Measurements from ENCODE around the gene NDUFA9.
A peak's percentile ranks its signal among the peaks of the same experiment; 100 is the strongest.

The NDUFA9 gene

DNA sequence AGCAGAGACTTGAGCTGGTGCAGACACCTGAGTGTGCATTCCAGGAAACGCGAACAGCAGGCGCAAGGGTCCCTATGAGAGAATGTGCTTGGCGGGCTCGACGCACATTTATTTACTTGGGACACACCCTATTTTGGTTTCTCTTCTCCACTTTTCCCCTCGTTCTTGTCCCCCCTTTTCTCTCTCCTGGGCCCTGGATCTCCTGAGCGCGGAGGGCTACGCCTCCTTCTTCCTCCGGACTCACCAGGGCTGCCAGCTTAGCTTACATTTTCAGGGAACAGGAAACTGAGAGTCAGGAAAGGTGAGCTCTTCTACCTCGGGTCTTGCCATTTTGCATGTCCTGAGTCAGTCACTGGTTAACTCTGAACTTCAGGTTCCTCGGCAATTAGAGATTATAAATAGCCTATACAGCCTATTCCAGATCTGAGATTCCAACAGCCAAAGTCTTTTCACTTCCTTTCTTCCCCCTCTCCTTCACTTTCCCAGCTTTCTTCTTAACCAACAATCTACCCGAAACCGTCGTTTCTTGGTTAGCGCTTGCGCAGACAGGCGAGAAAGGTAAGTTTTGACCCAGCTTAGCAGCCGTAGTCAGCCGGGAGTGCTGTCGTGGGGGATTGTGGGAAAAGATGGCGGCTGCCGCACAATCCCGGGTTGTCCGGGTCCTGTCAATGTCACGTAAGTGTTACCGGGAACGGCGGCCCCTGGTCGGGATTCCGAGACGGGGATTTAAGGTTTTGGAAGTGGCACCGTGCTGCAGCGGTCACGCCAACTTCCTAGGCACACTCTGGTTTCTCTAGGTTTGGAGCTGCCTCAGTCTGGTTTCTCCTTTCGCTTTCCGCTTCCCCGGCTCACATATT is at the start of gene NDUFA9, which contains the start of gene AKAP3:
TSS of gene NDUFA9 (plus strand) at position 614 of the 857 bp plus-strand sequence. CDS start at position 627, 13 bp downstream.
TSS of gene AKAP3 (minus strand) at position 551 of the 857 bp plus-strand sequence. CDS start 10,855 bp downstream, outside the sequence.
- peaks cover 24% of the 10 kb centered on the region for H3K4me1 ChIP-seq (ENCODE audit: insufficient read depth, low read length)
- no peaks in the 10 kb centered on the region for H3K27me3 ChIP-seq (ENCODE audit: insufficient read depth, low read length)
- H2AFZ ChIP-seq (ENCODE audit: low read depth, low read length), result peak within 1 kb of the TSS; percentile 59
- no peaks in the 10 kb centered on the region for H3K9me3 ChIP-seq (ENCODE audit: low read length)
- peak within 1 kb of the TSS; percentile 85 for H3K4me3 ChIP-seq (ENCODE audit: low read length)
- peaks cover under 1% of the 10 kb centered on the region for H3K36me3 ChIP-seq (ENCODE audit: insufficient read depth, low read length)

DNA sequence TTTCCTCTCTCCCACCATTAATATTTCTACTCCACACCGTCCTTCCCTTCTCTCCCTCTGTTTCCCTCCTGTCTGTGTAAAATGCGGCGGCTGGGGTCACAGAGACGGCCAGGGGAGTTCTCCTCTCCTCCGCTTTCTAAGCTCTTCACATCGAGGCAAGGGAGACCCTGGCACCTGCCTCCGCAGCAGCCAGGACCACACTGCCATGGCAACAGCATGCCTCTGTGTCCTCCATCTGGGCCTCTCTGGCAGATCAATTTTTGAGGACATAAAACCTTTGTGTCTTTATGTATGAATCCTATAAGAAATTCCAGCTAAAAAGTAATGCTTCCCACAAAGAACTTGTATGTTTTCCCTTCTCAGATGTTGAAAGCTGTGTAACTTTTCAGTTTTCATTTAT is 45.5 kb upstream of the NDUFA9 start:
- peaks cover 10% of the 10 kb centered on the region for H3K4me1 ChIP-seq (ENCODE audit: insufficient read depth, low read length)
- H3K9me3 ChIP-seq (ENCODE audit: low read length), result no peaks in the 10 kb centered on the region
- H2AFZ ChIP-seq (ENCODE audit: low read depth, low read length), result peak overlapping the region; percentile 73
- H3K36me3 ChIP-seq (ENCODE audit: insufficient read depth, low read length), result peaks cover 6% of the 10 kb centered on the region
- no peak overlapping the region for H3K4me3 ChIP-seq (ENCODE audit: low read length)
- no peaks in the 10 kb centered on the region for H3K27me3 ChIP-seq (ENCODE audit: insufficient read depth, low read length)

DNA sequence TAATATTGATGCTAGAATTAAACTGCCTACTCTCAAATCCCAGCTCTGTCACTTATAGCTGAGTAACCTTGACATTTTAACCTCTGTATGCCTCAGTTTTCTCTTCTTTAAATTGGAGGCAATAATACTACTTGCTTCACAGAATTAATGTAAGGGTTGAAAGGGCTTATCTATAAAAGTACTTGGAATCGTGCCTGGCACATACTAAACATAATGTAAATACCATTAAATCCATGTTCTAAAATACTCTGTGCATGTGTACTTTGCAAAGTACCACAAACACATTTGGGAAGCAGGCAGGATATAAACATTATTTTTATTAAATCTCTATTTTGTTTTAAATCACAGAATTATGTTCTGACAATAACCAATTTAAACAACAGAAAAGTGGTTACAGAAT is 45.0 kb upstream of the NDUFA9 start:
- H2AFZ ChIP-seq (ENCODE audit: low read depth, low read length), result no peak overlapping the region
- H3K36me3 ChIP-seq (ENCODE audit: insufficient read depth, low read length), result peaks cover 6% of the 10 kb centered on the region
- H3K9me3 ChIP-seq (ENCODE audit: low read length), result no peaks in the 10 kb centered on the region
- peaks cover 10% of the 10 kb centered on the region for H3K4me1 ChIP-seq (ENCODE audit: insufficient read depth, low read length)
- H3K4me3 ChIP-seq (ENCODE audit: low read length), result no peak overlapping the region
- H3K27me3 ChIP-seq (ENCODE audit: insufficient read depth, low read length), result no peaks in the 10 kb centered on the region

DNA sequence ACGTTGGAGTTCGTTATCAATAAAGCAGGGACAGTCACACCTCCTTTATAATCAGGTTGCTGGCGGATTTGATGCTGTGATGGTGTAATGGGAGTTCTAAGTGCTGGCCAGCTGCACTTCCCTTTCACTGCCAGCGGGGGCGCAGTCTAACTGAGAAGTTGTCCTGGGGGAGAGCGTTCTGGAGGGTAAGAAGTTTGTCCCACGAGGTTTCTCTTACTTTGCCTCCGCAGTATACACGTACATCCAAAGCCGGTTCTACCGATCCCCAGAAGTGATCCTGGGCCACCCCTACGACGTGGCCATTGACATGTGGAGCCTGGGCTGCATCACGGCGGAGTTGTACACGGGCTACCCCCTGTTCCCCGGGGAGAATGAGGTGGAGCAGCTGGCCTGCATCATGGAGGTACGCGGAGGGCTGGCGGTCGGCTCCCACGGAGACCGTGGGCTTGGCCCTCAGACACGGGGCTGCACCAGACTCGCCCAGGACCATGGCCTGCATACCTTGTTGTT is 44.2 kb upstream of the NDUFA9 start:
- Histone ChIP-seq H3K4me1 (ENCODE audit: insufficient read depth, low read length) (peaks cover 10% of the 10 kb centered on the region), H3K4me3 (ENCODE audit: low read length) (peak overlapping the region; percentile 75), H3K36me3 (ENCODE audit: insufficient read depth, low read length) (peaks cover 6% of the 10 kb centered on the region), H3K27me3 (ENCODE audit: insufficient read depth, low read length) (no peaks in the 10 kb centered on the region), H3K9me3 (ENCODE audit: low read length) (no peaks in the 10 kb centered on the region), H2AFZ (ENCODE audit: low read depth, low read length) (peak overlapping the region; percentile 53)

DNA sequence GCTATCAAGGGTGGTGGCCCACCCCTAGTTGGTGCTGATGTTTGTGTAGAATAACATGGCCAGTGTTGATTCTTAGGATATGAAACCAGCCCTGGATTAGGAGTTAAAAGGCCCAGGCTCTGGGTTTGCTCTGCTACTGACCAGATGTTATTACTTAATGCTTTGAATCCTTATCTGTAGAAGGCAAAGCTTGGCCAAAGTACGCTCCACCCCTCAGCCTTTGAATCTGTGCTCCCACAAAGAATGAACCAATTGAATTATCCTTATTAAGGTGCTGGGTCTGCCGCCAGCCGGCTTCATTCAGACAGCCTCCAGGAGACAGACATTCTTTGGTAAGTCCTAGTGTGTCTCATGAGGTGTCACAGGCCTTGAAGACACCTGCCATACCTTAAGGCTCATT is 41.9 kb upstream of the NDUFA9 start:
- Histone ChIP-seq H3K4me3 (ENCODE audit: low read length) (no peak overlapping the region), H3K27me3 (ENCODE audit: insufficient read depth, low read length) (no peaks in the 10 kb centered on the region), H3K4me1 (ENCODE audit: insufficient read depth, low read length) (peaks cover 10% of the 10 kb centered on the region), H3K9me3 (ENCODE audit: low read length) (no peaks in the 10 kb centered on the region), H2AFZ (ENCODE audit: low read depth, low read length) (no peak overlapping the region), H3K36me3 (ENCODE audit: insufficient read depth, low read length) (peaks cover 23% of the 10 kb centered on the region)

DNA sequence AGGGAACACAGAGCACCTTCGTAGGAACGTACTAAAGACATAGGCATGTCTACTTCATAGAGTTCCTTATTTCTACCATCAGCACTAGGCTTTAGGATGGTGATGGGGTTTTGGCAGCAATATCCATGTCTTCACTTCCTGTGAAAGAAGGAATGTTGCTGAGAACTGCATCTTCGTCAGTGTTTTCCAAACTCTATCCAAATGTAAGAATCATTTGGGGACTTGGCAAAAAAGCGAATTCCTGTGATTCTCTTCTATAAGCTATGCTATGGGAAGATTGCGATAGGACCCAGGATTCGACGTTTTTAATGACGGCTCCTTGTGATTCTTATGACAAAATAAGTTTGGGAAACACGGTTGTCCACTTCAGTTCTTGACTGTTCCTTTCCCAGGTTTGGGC is 39.8 kb upstream of the NDUFA9 start:
- peaks cover 40% of the 10 kb centered on the region for H3K36me3 ChIP-seq (ENCODE audit: insufficient read depth, low read length)
- no peaks in the 10 kb centered on the region for H3K27me3 ChIP-seq (ENCODE audit: insufficient read depth, low read length)
- H2AFZ ChIP-seq (ENCODE audit: low read depth, low read length), result no peak overlapping the region
- H3K9me3 ChIP-seq (ENCODE audit: low read length), result no peaks in the 10 kb centered on the region
- H3K4me1 ChIP-seq (ENCODE audit: insufficient read depth, low read length), result peaks cover 4% of the 10 kb centered on the region
- no peak overlapping the region for H3K4me3 ChIP-seq (ENCODE audit: low read length)

DNA sequence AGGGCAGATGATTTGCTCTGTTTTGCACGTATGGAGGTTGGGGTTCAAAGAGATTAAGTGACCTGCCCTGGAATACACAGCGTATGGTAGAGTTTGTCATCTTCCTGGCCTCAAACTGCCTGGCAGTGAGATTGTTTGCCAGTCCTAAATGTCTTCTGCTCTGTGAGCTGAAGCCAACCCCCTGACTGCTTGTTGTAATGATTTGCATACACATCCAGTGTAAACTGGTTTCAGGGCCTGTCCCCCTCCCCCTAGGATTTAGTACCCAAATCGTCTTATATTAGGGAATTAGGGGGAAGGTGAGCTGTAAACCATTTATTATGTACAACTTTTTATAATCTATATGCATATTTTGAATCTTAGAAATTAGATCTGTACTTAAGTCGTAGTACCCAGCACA is 38.4 kb upstream of the NDUFA9 start:
- H3K4me3 ChIP-seq (ENCODE audit: low read length), result no peak overlapping the region
- no peak overlapping the region for H2AFZ ChIP-seq (ENCODE audit: low read depth, low read length)
- H3K4me1 ChIP-seq (ENCODE audit: insufficient read depth, low read length), result peaks cover 4% of the 10 kb centered on the region
- H3K27me3 ChIP-seq (ENCODE audit: insufficient read depth, low read length), result no peaks in the 10 kb centered on the region
- H3K36me3 ChIP-seq (ENCODE audit: insufficient read depth, low read length), result peaks cover 53% of the 10 kb centered on the region
- H3K9me3 ChIP-seq (ENCODE audit: low read length), result no peaks in the 10 kb centered on the region

DNA sequence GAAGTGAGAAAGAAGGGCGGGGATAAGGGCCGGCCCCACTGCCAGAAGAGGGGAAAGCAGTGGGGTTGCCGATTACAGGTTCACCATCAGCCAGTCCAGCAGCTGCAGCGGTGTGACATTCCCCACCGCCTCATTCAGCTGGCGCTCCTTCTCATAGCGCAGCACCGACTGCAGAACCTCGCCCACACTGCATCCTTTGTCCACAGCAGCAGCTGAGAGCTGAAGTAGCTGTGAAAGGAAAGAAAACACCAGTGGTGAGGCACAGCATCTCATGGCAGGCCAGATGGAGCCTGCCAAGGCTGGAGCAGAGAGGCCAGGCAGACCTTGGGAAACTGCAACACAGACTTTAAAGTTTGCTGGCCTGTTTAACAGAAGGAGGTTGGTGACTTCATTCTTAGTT is 33.2 kb upstream of the NDUFA9 start:
- Histone ChIP-seq H3K27me3 (ENCODE audit: insufficient read depth, low read length) (no peaks in the 10 kb centered on the region), H3K36me3 (ENCODE audit: insufficient read depth, low read length) (peaks cover 45% of the 10 kb centered on the region), H3K4me1 (ENCODE audit: insufficient read depth, low read length) (no peaks in the 10 kb centered on the region), H3K4me3 (ENCODE audit: low read length) (no peak overlapping the region), H3K9me3 (ENCODE audit: low read length) (no peaks in the 10 kb centered on the region), H2AFZ (ENCODE audit: low read depth, low read length) (no peak overlapping the region)

DNA sequence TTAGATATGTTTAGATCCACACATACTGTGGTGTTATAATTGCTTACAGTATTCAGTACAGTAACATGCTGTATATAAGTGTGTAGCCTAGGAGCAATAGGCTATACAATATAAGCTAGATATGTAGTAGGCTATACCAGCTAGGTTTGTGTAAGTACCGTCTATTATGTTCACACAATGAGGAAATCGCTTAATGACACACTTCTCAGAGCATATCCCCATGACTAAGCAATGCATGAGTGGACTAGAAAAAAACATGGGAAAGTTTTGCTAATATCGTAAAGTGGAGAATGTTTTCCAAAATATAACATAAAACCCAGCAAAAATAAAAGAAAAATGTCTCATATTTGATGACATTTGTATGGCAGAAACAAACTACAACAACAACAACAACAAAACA is 27.4 kb upstream of the NDUFA9 start:
- Histone ChIP-seq H3K27me3 (ENCODE audit: insufficient read depth, low read length) (no peaks in the 10 kb centered on the region), H3K4me3 (ENCODE audit: low read length) (no peak overlapping the region), H3K9me3 (ENCODE audit: low read length) (peaks cover 3% of the 10 kb centered on the region), H3K4me1 (ENCODE audit: insufficient read depth, low read length) (no peaks in the 10 kb centered on the region), H2AFZ (ENCODE audit: low read depth, low read length) (no peak overlapping the region), H3K36me3 (ENCODE audit: insufficient read depth, low read length) (no peaks in the 10 kb centered on the region)

DNA sequence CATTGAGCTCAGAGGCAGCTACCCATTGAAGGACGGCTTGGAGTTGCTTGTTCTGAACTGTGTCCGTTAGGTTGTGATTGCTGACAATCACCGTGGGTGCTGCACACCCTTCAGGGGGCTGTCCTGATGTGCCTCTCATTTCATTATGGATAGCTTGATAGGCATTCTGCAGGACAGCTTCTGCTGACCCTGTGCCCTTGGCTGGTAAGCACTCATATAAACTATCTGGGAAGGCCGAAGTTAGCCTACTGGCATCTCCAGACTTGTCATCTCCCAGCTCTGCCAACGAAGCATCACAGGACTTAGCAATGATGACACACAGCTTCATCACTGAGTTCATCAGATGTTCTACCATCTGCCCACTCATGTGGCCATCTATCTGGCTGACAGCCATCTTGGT is 22.4 kb upstream of the NDUFA9 start:
- peaks cover 3% of the 10 kb centered on the region for H3K9me3 ChIP-seq (ENCODE audit: low read length)

DNA sequence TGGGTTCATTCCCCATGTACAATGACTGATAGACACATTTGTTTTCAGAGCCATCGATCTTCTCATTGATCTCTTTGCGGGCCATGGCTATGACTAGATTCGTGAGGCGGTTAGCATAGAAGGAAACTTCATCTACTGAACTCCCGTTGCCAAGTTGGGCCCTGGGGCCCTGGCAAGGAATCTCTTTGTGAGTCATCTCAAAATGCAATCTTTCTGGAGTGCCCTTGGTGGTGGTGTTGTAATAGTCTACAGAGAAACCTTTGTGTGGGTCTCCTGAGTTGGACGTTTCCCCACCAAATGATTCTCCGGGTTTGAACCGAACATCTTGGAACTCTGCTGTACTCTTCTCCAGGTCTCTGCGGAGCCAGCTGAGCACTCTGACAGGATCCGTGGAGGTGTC is 20.5 kb upstream of the NDUFA9 start:
- Histone ChIP-seq H3K9me3 (ENCODE audit: low read length) (no peaks in the 10 kb centered on the region), H3K4me3 (ENCODE audit: low read length) (no peak overlapping the region), H3K36me3 (ENCODE audit: insufficient read depth, low read length) (no peaks in the 10 kb centered on the region), H3K4me1 (ENCODE audit: insufficient read depth, low read length) (no peaks in the 10 kb centered on the region), H2AFZ (ENCODE audit: low read depth, low read length) (no peak overlapping the region), H3K27me3 (ENCODE audit: insufficient read depth, low read length) (no peaks in the 10 kb centered on the region)

More for the DNA sequence above, 22.4 kb upstream of the NDUFA9 start:
- Histone ChIP-seq H3K36me3 (ENCODE audit: insufficient read depth, low read length) (no peaks in the 10 kb centered on the region), H3K4me3 (ENCODE audit: low read length) (no peak overlapping the region), H3K27me3 (ENCODE audit: insufficient read depth, low read length) (no peaks in the 10 kb centered on the region), H3K4me1 (ENCODE audit: insufficient read depth, low read length) (no peaks in the 10 kb centered on the region), H2AFZ (ENCODE audit: low read depth, low read length) (no peak overlapping the region)

DNA sequence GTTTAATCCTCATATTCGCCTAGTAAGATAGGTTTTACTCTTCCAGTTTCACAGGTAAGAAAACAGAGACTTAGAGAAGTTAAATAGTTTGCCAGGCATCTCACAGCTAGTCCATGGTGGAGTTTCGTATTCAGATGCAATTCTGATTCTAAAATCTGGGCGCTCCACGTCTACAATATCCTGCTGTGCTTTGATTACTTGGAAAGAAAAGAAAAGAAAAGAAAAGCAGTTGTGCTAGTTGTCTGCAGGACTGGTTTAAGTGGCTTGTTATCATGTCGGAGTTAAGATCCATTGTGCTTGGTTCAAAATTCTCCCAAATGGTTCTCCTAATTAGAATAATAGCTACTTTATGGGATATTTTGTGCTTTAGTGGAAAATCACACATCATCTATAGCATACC is 18.7 kb upstream of the NDUFA9 start:
- H2AFZ ChIP-seq (ENCODE audit: low read depth, low read length), result no peak overlapping the region
- H3K9me3 ChIP-seq (ENCODE audit: low read length), result no peaks in the 10 kb centered on the region
- H3K4me1 ChIP-seq (ENCODE audit: insufficient read depth, low read length), result no peaks in the 10 kb centered on the region
- H3K27me3 ChIP-seq (ENCODE audit: insufficient read depth, low read length), result no peaks in the 10 kb centered on the region
- H3K4me3 ChIP-seq (ENCODE audit: low read length), result no peak overlapping the region
- no peaks in the 10 kb centered on the region for H3K36me3 ChIP-seq (ENCODE audit: insufficient read depth, low read length)

DNA sequence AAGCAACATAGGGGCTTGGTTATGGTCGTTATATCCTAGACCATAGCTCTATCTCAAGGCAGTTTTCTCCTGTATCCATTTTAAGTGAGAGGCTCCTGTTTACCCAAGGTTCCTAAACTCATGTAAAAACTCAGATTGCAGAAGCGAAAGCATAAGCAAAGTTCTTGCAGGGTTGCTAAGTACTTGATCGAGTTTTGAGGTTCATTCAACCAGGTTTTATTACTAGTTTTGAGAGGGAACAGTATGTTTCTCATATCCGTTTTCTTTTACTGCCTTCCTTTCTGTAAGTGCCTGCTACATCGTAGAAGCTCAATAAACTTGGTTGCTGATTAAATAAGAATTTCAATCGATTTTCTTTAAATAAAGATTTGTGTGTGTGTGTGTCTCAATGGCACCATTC is 5.2 kb upstream of the NDUFA9 start:
- H3K27me3 ChIP-seq (ENCODE audit: insufficient read depth, low read length), result no peaks in the 10 kb centered on the region
- H2AFZ ChIP-seq (ENCODE audit: low read depth, low read length), result no peak overlapping the region
- H3K9me3 ChIP-seq (ENCODE audit: low read length), result no peaks in the 10 kb centered on the region
- no peaks in the 10 kb centered on the region for H3K36me3 ChIP-seq (ENCODE audit: insufficient read depth, low read length)
- no peak overlapping the region for H3K4me3 ChIP-seq (ENCODE audit: low read length)
- H3K4me1 ChIP-seq (ENCODE audit: insufficient read depth, low read length), result peaks cover 11% of the 10 kb centered on the region

All from neuron (in vitro differentiated cells).